Mesendoderm (in vitro differentiated cells): Measurements from ENCODE around the gene DAAM1.

ENCODE experiments used
- DNase-seq: peaks from one replicate; pipeline ENCODE4 v3.0.0; 2013
- H2AK5ac ChIP-seq: 2 replicates; pipeline ENCODE4 v1.6.1; 2013; ENCODE audit warnings: low read length, inconsistent platforms
- H2BK120ac ChIP-seq: 2 replicates; pipeline ENCODE4 v1.6.1; 2013; ENCODE audit warnings: low read depth, mild to moderate bottlenecking, low read length, moderate library complexity, mixed read lengths
- H2BK15ac ChIP-seq: replicated peaks from 2 replicates; pipeline ENCODE4 v1.6.1; 2013; ENCODE audit warnings: low read depth, mild to moderate bottlenecking, moderate library complexity
- H2BK5ac ChIP-seq: 2 replicates; pipeline ENCODE4 v1.6.1; 2013; ENCODE audit warnings: low read length, inconsistent platforms
- H3K18ac ChIP-seq: 2 replicates; pipeline ENCODE4 v1.6.1; 2013; ENCODE audit warnings: mild to moderate bottlenecking, low read length, mixed read lengths
- H3K23ac ChIP-seq: one replicate; pipeline ENCODE4 v1.6.1; 2013; ENCODE audit warnings: low read length
- H3K27ac ChIP-seq: 2 replicates; pipeline ENCODE4 v1.5.1; 2013; ENCODE audit warnings: low read depth, mild to moderate bottlenecking, inconsistent platforms, low read length, moderate library complexity
- H3K27me3 ChIP-seq: 2 replicates; pipeline ENCODE4 v1.6.1; 2013; ENCODE audit warnings: low read length, control low read depth, mild to moderate bottlenecking, inconsistent platforms; ENCODE audit not compliant: insufficient read depth, poor library complexity
- H3K36me3 ChIP-seq: 2 replicates; pipeline ENCODE4 v1.6.1; 2013; ENCODE audit warnings: low read length, inconsistent platforms; ENCODE audit not compliant: control insufficient read depth, insufficient read depth
- H3K4ac ChIP-seq: one replicate; pipeline ENCODE4 v1.6.1; 2013; ENCODE audit warnings: low read depth, mild to moderate bottlenecking, low read length, moderate library complexity
- H3K4me1 ChIP-seq: 2 replicates; pipeline ENCODE4 v1.6.1; 2013; ENCODE audit warnings: low read depth, low read length, inconsistent platforms; ENCODE audit not compliant: control insufficient read depth
- H3K4me2 ChIP-seq: 2 replicates; pipeline ENCODE4 v1.6.1; 2013; ENCODE audit warnings: low read length
- H3K4me3 ChIP-seq: 2 replicates; pipeline ENCODE4 v1.5.1; 2013; ENCODE audit warnings: mild to moderate bottlenecking, low read length
- H3K56ac ChIP-seq: one replicate; pipeline ENCODE4 v1.6.1; 2013; ENCODE audit warnings: low read length
- H3K79me1 ChIP-seq: 2 replicates; pipeline ENCODE4 v1.6.1; 2013; ENCODE audit warnings: low read length, inconsistent platforms
- H3K79me2 ChIP-seq: 2 replicates; pipeline ENCODE4 v1.6.1; 2013; ENCODE audit warnings: mild to moderate bottlenecking, low read length; ENCODE audit not compliant: control insufficient read depth, insufficient read depth
- H3K9ac ChIP-seq: 2 replicates; pipeline ENCODE4 v1.6.1; 2013; ENCODE audit warnings: low read length, inconsistent platforms
- H4K5ac ChIP-seq: one replicate; pipeline ENCODE4 v1.6.1; 2013; ENCODE audit warnings: low read length
- H4K8ac ChIP-seq: one replicate; pipeline ENCODE4 v1.6.1; 2013; ENCODE audit warnings: low read depth, mild to moderate bottlenecking, control low read depth, low read length, moderate library complexity
- WGBS: extraction: QIAGEN DNeasy Blood & Tissue Kit; methylation state at CpG from one replicate; pipeline ENCODE4 v1.1.7; 2013; ENCODE audit warnings: low lambda C conversion rate, missing lambda C conversion rate; ENCODE audit not compliant: insufficient coverage; ENCODE audit errors: extremely low coverage; 5-methylcytosine and 5-hydroxymethylcytosine counted together

The DAAM1 gene

DNA sequence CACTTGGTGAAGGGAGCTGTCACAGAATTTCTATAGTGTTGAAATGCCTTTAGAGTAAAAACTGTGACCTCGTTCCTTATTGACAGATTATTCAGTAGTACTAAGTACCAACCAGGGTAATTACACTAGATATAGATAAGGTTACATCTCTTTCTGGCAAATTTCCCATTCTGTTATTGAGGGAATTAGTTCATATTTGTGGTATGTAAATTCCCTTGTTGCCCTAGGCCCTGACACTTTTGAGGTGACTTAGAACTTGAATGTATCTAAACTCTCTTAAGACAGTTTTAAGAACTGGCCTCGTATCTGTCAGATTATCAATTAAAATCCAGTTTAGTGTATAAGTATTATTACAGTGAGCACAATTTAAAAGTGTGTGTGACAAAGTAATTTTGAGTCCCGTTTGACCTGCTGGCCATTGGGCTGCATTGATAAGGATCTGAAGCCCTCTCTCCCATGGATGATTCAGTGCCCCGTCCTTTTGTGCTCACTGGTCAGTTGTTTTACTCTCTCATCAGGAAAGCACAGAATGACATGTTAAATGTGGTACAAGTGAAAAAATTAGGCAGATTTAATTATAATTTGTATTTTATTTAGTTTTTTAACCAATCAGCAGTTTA is 153.5 kb downstream of the DAAM1 start:
- DNase-seq: no peak
- no peak overlapping the region for H3K27ac ChIP-seq
- H3K79me1 ChIP-seq: no peaks in the 10 kb centered on the region
- no peak overlapping the region for H2BK120ac ChIP-seq
- H2BK5ac ChIP-seq: no peak overlapping the region
- H4K8ac ChIP-seq: no peak overlapping the region
- no peak overlapping the region for H2AK5ac ChIP-seq
- no peak overlapping the region for H3K18ac ChIP-seq
- peaks cover 12% of the 10 kb centered on the region for H3K4me1 ChIP-seq
- no peak overlapping the region for H3K9ac ChIP-seq
- no CpG with 5 or more reads among the region's 4 CpGs for WGBS
- no peaks in the 10 kb centered on the region for H3K36me3 ChIP-seq
- no peak overlapping the region for H4K5ac ChIP-seq
- no peak overlapping the region for H3K4me3 ChIP-seq
- no peak overlapping the region for H3K56ac ChIP-seq
- H3K4ac ChIP-seq: no peak overlapping the region
- no peak overlapping the region for H3K4me2 ChIP-seq
- no peak overlapping the region for H2BK15ac ChIP-seq
- no peaks in the 10 kb centered on the region for H3K79me2 ChIP-seq
- no peaks in the 10 kb centered on the region for H3K27me3 ChIP-seq
- H3K23ac ChIP-seq: no peak overlapping the region

DNA sequence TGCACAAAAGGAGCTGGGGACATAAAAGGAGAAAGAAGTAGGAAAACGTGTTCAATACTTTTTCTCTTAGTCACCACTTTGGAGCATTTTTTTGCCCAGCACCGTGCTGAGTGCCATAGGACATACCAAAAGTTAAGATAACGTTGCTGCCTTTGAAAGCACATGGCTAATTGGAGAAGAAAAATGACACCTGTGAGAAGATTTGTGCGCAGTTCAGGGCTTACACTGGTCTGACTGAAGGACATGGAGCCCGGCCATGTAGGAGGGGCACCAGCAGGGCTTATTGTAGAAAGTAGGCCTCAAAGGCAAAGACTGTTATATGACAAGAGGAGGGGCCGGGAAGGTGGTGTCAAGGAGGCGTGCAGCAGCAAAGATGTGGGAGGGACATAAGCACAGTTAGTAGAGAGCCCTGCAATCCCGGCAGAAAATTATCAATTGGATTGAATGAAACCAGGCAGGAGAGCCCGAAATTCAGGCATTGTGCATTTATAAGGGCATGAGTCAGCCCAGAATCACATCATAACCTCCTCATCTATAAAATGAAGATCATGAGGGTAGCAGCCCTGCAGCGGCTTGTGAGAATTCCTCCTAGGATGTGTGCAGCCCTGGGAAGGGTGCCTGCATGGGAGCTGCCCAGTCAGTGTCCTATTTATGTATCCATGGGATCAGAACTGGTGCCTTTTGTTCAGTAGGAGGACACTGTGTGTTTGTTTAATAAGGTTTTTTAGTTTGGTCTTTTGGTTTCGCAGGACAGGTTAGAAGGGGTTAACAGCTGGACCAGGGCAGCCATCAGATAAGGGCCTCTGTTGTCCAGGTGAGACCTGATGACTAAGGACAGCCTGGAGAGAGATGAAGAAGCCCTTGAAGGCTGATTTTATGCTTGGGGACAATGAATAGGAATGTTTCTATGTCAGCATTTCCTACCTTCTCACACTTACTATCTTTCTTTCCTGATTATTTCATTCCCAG is 154.3 kb downstream of the DAAM1 start:
- peak; percentile 64 for DNase-seq
- H3K4ac ChIP-seq: no peak overlapping the region
- H4K5ac ChIP-seq: no peak overlapping the region
- H3K18ac ChIP-seq: no peak overlapping the region
- no peaks in the 10 kb centered on the region for H3K36me3 ChIP-seq
- WGBS: no CpG with 5 or more reads among the region's 11 CpGs
- no peak overlapping the region for H2BK5ac ChIP-seq
- H2BK120ac ChIP-seq: no peak overlapping the region
- H3K79me2 ChIP-seq: no peaks in the 10 kb centered on the region
- no peak overlapping the region for H2BK15ac ChIP-seq
- no peak overlapping the region for H3K23ac ChIP-seq
- no peak overlapping the region for H3K4me3 ChIP-seq
- no peak overlapping the region for H4K8ac ChIP-seq
- H3K56ac ChIP-seq: no peak overlapping the region
- H3K4me2 ChIP-seq: no peak overlapping the region
- peaks cover 8% of the 10 kb centered on the region for H3K4me1 ChIP-seq
- no peak overlapping the region for H3K27ac ChIP-seq
- no peaks in the 10 kb centered on the region for H3K27me3 ChIP-seq
- no peak overlapping the region for H2AK5ac ChIP-seq
- no peak overlapping the region for H3K9ac ChIP-seq
- H3K79me1 ChIP-seq: no peaks in the 10 kb centered on the region

DNA sequence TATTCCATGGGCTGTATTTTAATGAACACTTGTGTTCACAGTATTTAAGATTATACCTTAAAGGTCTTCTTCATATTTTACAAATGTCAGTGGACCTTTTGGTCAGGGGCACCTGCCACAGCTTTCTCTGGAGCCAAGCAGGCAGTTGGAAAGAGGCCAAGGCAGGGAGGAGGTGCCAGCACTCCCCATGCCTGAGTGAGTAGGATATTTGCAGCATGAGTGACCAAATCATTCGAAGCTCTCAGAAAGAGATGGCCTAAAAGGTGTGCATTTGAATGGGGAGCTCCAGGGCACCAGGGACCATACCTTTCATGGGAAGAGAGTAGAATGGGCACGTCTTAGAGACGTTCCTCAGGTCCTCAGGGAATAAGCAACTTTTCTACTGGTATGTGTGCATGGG is 155.1 kb downstream of the DAAM1 start:
- Histone ChIP-seq H3K27ac (no peak overlapping the region), H3K4me3 (no peak overlapping the region), H2AK5ac (no peak overlapping the region), H3K79me2 (no peaks in the 10 kb centered on the region), H3K79me1 (no peaks in the 10 kb centered on the region), H4K8ac (no peak overlapping the region), H3K18ac (no peak overlapping the region), H3K27me3 (no peaks in the 10 kb centered on the region), H3K23ac (no peak overlapping the region), H2BK120ac (no peak overlapping the region), H3K9ac (no peak overlapping the region), H3K4me2 (no peak overlapping the region), H3K56ac (peak overlapping the region; percentile 37), H3K36me3 (no peaks in the 10 kb centered on the region), H3K4me1 (peaks cover 8% of the 10 kb centered on the region), H4K5ac (no peak overlapping the region), H2BK5ac (no peak overlapping the region), H2BK15ac (no peak overlapping the region), H3K4ac (no peak overlapping the region)
- no CpG with 5 or more reads among the region's 3 CpGs for WGBS
- peak; percentile 33 for DNase-seq

DNA sequence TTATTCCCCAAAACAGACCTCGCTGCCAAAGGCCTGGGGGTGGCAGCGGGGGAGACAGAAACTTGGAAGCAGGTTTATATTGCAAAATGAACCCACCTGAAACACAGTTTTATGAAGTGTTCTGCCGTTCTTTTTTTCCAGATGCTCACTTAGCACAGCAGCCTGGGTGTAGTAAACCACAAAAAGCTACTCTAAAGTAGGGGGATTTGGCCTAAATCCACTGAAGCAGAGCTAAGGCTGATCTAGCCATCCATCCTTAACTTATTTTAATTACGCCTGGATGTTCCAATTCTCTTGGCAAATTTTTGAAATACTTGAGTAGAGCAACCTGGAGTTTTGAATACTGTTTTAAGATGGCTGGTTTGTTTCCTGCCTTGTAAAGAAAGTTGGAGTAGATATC is 155.5 kb downstream of the DAAM1 start:
- Histone ChIP-seq H3K36me3 (no peaks in the 10 kb centered on the region), H3K4me3 (no peak overlapping the region), H2AK5ac (no peak overlapping the region), H3K56ac (no peak overlapping the region), H4K8ac (no peak overlapping the region), H3K9ac (no peak overlapping the region), H4K5ac (no peak overlapping the region), H3K27me3 (no peaks in the 10 kb centered on the region), H2BK5ac (no peak overlapping the region), H3K79me1 (no peaks in the 10 kb centered on the region), H3K27ac (no peak overlapping the region), H2BK15ac (no peak overlapping the region), H3K4ac (no peak overlapping the region), H2BK120ac (no peak overlapping the region), H3K23ac (no peak overlapping the region), H3K4me1 (peaks cover 8% of the 10 kb centered on the region), H3K79me2 (no peaks in the 10 kb centered on the region), H3K18ac (no peak overlapping the region), H3K4me2 (no peak overlapping the region)
- DNase-seq: no peak
- no CpG with 5 or more reads among the region's 4 CpGs for WGBS

DNA sequence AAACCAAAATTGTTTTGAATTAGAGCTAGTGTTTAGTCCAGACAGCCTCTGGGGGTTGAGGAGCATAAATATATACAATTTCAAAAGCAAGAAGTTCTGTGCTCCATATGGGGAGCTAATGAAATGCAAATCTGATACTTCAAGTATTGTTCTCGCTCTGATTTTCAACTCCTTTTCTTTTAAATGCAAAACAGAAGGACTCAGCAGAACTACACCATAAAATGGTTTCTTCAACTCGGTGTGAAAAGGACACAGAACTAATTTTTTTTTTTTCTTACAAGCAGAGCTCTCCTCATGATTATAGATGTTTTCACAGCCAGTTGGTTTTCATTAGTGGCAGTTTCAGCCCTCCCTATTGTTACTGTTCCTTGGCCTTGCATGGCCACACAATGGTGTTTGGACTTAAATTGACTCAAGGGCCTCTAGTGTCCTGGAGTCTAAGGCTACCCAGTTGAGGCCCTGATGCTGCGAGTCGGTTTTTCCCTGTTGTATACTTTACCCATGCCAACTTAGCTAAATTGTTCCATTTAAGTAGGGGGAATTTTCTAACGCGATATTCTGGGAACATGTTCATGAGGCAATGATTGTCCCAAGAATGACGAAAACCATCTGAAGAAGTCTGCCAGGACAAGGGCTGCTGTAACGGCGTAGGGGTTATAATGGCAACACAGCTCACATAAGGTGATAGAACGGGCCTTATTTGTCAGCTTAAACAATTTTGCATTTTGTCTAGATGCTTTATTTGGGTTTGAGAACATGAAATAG is 156.4 kb downstream of the DAAM1 start:
- Histone ChIP-seq H3K4me3 (no peak overlapping the region), H3K79me2 (no peaks in the 10 kb centered on the region), H4K8ac (no peak overlapping the region), H3K4me1 (peaks cover 8% of the 10 kb centered on the region), H3K18ac (no peak overlapping the region), H4K5ac (no peak overlapping the region), H3K9ac (no peak overlapping the region), H2BK120ac (no peak overlapping the region), H3K56ac (no peak overlapping the region), H3K27me3 (no peaks in the 10 kb centered on the region), H3K79me1 (no peaks in the 10 kb centered on the region), H3K4ac (no peak overlapping the region), H3K36me3 (no peaks in the 10 kb centered on the region), H2AK5ac (no peak overlapping the region), H2BK15ac (no peak overlapping the region), H2BK5ac (no peak overlapping the region), H3K4me2 (no peak overlapping the region), H3K23ac (no peak overlapping the region), H3K27ac (no peak overlapping the region)
- no CpG with 5 or more reads among the region's 10 CpGs for WGBS
- no peak for DNase-seq
